HG03280 (cell line): ENCODE data around the gene EIF6.

Experiments
- ATAC-seq: cut with Tn5 transposase; IDR thresholded peaks from one replicate; pipeline ENCODE4 v1.9.1; 2021; ENCODE audit warnings: mild to moderate bottlenecking, moderate library complexity; ENCODE audit not compliant: unreplicated experiment

Gene EIF6

DNA sequence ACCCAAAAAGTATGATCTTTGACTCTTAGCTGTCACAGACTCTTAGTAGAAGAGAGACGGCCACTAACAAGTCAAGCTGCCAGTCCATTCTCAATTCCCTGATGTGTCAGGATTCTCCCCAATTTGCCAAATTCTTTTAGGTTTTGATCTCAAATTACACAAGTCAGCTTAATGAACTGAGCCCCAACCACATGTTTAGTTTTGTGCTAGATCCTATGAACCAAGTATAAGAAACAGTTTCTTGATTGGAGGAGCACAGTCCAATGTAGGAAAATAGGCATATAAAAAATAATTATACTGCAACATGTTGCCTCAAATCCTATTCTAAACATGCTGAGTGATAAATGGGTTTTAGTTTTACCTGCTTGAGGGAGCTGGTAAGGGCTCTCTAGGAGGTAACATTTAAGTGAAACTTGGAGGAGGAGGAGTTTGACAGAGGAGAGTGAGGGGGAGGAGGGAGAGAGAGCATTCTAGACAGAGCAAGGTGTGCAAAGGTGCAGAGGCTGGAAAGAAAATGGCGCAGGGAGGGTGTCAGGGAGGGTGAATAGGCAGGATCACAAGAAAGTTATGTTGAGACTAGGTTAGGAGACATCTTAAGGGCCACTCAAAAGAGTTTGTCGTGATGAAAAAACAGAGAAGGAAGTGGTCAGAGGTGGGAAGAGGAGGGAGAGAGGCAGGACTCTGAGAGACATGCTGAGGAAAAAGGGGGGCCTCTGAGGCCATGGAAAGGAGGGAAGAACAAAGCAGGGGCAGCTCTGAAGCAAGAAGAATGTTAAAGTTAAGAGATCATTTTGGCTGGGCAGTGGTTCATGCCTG lies 30.5 kb upstream of the EIF6 start:
- ATAC-seq, result no peak

DNA sequence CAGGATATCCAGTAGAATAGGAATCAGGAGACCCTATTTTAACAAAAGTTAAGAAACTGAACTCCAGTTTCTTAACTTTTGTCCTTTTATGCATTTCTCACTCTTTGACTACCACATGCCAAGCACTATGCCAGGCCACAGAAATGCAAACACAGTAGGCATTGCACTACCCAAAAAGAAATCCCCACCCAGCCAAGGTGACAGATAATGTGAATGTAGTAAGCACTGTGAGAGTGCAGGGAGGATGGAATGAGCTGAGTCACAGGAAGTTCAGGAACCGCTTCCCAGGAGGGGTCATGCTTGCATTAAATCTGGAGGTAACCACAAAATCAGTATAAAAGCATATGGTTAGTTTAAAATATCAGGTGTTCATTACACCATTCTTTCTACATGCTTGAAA lies 27.7 kb upstream of the EIF6 start:
- ATAC-seq, result no peak

DNA sequence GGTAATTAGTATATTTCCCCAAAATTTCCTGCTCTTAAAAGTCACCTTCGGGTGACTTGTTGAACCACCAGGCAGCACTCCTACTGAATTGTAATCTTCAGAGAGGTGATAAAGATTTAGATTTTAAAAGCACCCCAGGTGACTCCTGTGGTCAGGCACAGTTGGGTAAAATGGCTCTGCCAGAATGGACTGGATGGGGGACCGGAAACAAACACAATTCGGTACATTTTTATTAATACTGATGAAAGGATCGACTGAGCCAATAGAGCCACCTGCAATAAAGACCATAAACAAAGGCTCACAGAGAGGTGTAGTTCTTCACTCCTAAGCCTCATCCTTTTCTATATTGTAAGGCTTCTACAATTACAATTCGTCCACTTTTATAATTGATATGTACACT lies 27.2 kb upstream of the EIF6 start:
- no peak for ATAC-seq

DNA sequence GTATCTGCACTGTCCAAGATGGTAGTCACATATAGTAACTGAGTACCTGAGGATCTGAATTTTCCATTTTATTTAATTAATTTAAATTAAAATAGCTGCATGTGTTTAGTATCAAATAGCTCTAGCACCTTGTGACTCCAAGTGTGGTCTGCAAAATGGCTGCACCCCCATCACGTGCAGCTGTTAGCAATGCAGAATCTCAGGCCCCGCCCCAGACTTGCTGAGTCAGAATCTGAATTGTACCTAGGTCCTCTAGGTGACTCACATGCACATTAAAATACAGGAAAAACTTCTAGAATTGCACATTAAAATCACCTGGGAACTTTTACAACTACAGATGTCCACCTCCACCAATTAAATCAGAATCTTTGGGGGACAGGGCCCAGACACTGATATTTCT lies 26.8 kb upstream of the EIF6 start:
- no peak for ATAC-seq

DNA sequence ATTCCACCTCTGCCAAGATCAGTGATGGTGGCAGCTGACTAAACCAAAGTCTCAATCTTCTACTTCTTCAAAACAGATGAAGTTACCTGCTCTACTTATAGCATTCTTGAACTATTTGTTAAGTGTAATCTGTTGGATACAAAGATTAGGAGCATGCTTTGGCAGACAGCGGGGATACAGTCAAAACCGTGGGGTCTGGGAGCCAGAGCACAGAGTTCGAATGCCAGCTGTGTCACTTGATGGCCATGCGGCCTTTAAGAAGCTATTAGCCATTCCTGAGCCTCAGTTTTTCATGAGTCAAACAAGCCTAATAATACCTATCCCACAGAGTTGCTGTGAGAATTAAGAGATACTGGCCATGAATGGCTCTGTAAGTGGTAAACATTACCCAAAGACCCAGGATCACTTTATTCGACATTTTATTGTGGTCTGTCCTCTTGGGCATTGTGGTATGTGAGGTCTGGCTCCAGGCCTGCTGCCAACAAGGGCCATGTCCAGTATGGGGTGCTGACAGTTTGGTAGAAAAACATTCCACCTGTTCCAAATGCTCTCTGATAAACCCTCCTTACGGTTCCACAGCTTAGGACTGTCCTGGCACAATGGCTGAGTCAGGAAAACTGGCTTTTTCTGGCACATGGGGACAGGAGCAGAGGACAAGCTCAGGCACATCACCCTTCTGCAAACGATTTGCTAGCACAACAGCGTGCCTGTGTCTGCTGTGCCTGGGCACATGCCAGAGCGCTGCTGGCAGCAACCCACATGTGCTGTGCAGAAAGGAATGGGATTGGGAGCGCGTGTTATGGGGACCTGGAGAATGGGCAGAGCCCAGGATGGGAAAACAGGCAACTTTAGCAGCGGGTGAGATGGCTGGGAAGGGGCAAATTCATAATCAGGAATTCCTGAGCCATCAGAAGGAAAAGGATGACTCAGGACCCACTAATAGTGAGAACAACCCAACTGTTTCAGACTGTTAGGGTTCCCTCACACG lies 23.4 kb upstream of the EIF6 start:
- no peak for ATAC-seq

DNA sequence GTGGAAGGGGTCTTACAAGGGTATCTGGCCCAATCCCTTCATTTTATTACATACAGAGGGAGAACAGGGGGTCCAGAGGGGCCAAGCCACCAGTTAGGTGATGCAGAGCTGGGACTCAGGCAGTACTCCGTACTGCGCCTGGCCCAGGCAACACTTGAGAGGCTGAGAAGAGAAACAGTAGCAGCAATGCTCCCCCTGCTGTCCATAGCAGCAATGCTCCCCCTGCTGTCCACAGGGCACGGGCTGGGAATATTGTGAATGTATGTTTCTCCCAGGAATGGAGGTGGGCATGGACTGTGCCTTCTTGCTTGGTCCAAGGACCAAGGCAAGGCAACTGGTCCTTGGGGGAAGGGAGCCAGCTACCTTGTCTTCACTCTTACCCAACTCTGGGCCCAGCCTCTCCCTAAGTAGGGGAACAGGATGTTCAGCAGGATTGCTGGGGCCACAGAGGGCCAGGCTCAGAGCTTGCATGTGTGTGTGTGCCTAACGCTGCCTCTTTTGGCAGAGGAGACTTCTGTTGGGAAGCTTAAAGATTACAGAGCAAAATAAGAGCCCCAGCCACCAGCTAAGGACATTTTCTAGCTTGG lies 22.5 kb upstream of the EIF6 start:
- ATAC-seq, result no peak

GRCh38 chr20:35305682-35306556 lies 21.3 kb upstream of the EIF6 start:
- no peak for ATAC-seq

DNA sequence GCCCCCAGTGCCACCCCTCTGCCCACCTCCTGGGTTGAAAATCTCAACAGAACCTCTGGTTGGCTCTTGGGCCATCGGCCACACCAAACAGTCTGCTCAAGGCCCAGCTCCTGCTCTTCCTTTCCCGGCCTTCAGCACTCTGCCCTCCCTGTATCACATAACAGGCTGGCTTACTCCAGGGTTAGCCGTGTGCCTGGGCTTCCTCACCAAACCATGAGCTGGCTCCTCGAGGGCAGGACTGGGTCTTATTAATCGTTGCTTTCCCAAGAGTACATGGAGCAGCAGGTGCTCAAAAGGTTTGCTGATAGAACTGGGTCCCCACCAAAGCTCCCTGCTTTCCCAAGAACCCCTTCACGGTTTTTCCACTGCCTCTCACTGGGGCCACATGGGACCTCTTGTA lies 20.4 kb upstream of the EIF6 start:
- ATAC-seq, result no peak

DNA sequence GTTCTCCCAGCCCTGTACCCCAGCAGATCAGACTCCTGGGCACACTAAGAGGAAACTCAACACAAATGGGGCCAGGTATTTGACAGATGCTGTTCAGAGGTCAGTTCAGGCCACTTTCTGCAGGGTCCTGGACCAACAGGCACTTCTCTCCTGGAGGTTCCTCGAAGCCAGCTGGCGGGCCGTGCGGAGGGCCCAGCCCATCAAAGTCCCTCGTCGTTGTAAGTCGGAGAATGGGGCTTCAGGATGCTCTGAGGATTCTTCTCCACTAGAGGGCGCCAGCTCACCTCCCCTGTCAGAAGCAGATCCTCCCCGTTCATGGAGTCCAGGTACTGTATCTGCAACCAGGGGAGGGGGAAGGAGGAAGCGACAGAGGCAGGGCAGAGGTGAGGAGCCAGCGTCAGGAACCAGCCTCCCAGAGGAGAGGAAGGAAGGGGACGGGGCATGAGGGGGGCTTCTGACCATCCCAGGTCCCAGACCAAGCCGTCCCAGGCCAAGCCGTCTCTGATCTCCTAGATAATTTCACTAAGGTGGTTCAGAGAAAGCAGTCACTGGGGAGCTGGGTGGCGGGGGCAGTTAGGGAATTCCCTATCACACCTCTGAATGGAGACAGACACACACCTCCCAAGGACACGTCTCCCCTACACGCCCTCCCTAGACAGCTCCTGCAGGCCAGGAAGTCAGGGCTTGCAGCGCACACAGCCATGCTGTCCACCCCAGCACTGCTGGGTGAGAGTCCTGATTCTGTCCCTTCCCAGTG lies 19.3 kb upstream of the EIF6 start:
- peak; percentile 49 for ATAC-seq

DNA sequence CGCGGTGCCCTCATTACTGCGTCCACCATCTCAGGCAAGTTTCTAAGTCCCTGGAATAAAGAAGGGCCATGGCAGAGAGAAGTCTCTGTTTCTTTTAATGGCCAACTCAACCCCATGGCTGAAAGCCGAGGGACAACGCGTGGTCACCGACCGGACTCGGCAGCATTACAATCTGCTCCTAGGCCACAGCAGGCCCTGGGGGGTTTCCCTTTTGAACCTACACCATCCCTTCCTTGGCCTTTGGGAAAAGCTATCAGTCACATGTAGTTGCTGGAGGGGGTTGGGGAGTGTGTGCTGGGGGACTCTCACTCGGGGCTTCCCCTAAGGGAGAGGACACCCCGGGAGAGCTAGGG lies 18.8 kb upstream of the EIF6 start:
- no peak for ATAC-seq

DNA sequence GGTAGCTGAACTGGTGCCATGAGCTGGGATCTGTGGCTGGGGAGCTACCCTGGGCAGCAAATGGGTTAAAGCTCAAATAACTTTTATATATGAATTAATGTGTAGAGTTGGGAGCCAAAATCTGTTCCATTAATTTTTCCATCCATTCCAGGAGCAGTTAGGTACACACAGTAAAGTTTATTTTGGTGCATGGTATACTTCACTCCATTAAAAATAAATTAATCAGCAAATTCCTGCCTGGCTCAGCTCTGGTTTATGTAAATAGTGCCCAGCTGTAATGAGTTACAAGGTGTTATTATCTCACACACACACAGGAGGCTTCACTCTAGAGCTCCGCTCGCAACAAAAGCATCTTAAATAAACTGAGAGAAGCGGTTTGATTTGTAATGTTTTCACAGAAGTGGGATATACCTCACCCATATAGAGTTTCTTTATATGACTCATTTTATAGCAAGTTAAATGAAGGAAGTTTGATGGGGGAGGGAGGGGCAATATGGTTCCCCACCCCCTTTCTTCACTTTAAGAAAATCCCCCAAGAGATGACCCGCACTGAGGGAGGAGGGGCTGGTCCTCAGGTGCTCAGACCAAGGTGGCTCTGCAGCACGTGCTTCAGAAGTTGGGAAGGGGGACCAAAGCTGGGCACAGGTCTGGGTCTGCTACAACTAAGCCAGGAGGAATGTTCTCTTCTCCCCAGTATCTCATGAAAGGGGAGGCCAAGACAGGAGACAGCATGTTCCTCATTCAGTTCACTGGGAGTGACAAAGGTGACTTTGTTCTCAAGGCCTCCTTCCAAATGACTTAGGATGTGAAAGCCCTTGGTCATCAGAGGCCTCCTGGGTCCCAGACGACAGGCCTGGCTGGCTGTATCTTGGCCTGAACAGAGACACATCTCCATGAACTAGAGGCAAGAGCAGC lies 18.1 kb upstream of the EIF6 start:
- no peak for ATAC-seq

DNA sequence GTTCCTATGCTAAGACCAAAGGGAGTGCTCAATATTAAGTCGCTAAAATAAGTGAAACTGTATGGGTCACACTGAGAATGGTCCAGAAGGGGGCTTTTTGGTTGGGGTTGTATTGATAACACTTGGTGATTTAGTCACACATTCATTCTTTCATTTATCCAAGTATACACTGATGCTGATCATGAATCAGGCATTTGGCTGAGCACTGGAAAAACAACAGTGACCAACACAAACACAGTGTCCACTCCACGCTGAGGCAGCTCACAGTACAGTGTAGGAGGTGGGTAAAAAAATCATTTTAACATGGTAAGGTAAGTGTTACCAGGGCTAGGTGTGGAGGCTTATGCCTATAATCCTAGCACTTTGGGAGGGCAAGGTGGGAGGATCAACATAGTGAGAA lies 16.9 kb upstream of the EIF6 start:
- no peak for ATAC-seq

- no peak for ATAC-seq
These were observed 16.1 kb upstream of the EIF6 start for GRCh38 chr20:35300469-35301262.

GRCh38 chr20:35299780-35300179 lies 15.2 kb upstream of the EIF6 start:
- no peak for ATAC-seq

DNA sequence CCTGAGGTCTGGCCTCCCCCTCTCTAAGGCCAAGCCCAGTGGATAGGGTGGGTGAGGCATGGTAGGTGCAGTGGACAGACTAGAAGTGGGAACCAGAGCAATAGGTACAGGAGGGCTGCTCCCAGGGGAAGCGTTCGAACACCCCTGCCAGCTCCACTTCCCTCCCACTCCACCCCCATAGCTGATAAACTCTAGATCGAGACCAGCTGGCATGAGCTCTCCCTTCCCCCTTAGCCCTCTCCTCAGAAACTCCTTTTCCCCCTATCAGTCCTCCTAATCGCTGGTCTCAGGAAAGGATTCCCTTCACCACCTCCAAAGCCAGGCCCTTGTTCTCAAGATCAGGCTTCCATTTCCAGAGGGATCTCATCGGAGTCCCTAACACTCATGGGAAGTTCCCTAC lies 13.7 kb upstream of the EIF6 start:
- no peak for ATAC-seq

DNA sequence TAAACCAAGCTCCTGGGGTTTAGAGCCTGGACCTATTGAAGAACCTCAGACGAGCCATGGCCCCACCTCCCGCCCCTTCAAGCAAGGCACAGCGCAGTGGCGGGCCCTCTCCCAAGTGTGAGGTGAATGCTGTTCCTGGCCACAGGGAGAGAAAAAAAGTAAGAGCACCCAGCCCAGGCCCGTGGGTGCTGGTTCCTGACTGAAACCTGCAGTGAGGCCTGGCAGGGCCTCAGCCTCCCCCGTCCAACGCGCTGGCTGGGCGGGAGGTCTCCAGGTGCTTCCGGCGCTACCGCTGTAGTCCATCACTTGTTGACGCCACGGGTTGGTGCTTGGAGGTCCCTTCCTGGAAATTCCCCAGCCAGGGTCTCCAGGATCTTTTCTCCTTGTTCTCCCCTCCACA lies 13.2 kb upstream of the EIF6 start:
- no peak for ATAC-seq

DNA sequence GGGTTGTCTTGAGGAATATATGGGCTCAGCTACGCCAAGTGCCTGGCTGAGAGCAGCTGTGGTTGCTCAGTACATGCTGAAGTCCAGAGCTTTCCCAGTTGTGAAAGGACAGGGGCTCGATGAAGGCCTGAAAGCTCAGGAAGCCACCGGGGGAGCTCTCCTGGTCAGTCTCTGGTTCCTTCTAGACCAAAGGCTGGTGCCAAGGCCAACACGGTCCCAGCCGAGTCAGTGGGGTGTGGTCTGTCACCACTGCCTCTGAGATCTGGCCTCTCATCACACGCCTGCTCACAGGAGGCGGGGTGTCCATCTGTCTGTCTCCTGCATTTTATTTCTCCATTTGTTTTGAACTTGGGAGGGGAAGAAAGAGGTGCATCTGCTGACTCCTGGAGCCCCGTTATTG lies 12.6 kb upstream of the EIF6 start:
- no peak for ATAC-seq

GRCh38 chr20:35296101-35296554 lies 11.6 kb upstream of the EIF6 start:
- ATAC-seq, result no peak
